Activated CD8-positive, alpha-beta memory T cell treated with anti-CD3 and anti-CD28 coated beads, Interleukin-2, amount 50 U/mL, for 1 hour (primary cell): ENCODE data around the gene ANKRD45.
"Not testable (repeated sequence)": the region's sequence is repeated elsewhere in the genome, so short reads cannot be mapped to it uniquely, and the experiment has no call there.

ENCODE experiments used
- DNase-seq: peaks from one replicate; pipeline ENCODE4 v3.0.0-alpha.2; 2020; ENCODE audit errors: extremely low read depth

Gene ANKRD45

DNA sequence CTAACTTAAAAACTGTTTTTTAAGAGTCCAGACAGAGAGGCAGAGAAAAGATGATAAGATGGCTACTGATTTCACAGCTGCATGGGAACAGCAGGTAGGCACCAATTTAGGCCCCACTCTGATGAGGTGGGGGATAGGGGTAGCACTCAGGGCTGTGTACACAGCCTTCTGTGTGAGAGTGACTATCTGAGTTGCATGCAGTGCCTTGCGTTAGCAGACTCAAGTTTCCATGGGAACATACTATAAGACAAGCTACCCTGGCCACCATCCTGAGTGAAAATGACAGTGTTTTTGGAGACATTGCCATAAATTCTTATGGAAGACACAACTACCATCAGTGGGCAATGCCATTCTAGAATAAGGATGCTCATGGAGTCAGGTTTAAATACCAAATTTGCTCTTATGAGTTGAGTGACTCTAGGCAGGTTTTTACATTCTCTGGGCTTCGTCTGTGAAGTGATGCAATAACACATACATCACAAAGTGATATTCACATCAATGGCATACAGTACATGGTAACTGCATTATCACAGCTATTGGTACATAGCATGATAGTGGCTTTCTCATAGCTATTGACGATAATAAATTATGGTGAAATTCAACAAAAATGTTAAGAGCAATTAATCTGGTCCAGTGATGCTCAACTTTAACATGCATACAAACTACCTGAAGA lies 97.3 kb downstream of the ANKRD45 start:
- no peak for DNase-seq

GRCh38 chr1:173570370-173571007 lies 99.2 kb downstream of the ANKRD45 start:
- DNase-seq = no peak

GRCh38 chr1:173568483-173568882 lies 101.2 kb downstream of the ANKRD45 start:
- no peak for DNase-seq

DNA sequence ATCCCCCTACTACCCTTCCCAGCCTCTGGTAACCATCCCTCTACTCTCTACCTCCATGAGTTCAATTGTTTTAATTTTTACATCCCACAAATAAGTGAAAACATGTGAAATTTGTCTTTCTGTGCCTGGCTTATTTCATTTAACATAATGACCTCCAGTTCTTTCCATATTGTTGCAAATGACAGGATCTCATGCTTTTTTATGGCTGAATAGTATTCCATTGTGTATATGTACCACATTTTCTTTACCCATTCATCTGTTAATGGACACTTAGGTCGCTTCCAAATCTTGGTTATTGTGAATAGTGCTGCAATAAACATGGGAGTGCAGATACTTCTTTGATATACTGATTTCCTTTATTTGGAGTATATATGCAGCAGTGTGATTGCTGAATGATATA lies 105.8 kb downstream of the ANKRD45 start:
- not testable (repeated sequence) for DNase-seq

- no peak for DNase-seq
Measured at GRCh38 chr1:173562813-173563212, 106.8 kb downstream of the ANKRD45 start.

- no peak for DNase-seq
Measured at GRCh38 chr1:173561263-173561662, 108.4 kb downstream of the ANKRD45 start.

DNA sequence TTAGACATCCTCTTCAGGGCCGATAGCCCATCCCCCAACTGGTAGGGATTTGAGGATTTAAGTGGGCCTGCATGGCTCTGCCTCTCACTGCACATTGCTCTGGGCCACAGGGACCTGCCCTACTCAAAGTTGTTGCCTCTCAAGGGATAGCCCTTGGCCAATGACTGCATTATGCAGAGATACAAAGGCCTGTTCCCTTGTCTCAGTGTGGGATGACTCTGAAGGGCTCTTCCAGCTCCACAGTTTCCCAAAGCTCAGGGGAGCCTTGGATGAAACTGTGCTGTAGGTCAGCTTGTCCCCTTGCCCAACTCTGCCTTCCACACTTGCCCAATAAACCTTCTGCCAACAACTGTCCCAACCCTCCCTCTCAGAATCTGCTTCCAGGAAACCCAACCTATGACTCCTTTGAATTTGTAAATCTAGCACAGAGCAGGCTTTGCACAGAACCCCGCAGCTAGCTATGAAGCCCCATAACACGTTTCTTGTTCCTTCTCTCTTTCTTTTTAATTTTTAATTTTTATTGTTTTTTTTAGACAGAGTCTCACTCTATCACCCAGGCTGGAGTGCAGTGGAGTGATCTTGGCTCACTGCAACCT lies 109.3 kb downstream of the ANKRD45 start:
- no peak for DNase-seq
